ENCODE measurements around the gene CCDC86.

CCDC86 gene

GRCh38 chr11:60867871-60868681, 26.2 kb downstream of the CCDC86 start:
- no peak for DNase-seq

- DNase-seq: no peak
These were observed 27.0 kb downstream of the CCDC86 start for GRCh38 chr11:60868682-60869450.

GRCh38 chr11:60869451-60869825, 27.5 kb downstream of the CCDC86 start:
- no peak for DNase-seq

GRCh38 chr11:60870276-60870675, 28.4 kb downstream of the CCDC86 start:
- DNase-seq: no peak

- no peak for DNase-seq
These were observed 28.9 kb downstream of the CCDC86 start for GRCh38 chr11:60870733-60871377.

GRCh38 chr11:60871378-60872061, 29.6 kb downstream of the CCDC86 start:
- no peak for DNase-seq

GRCh38 chr11:60872124-60872960, 30.4 kb downstream of the CCDC86 start:
- no peak for DNase-seq

- DNase-seq: no peak
These were observed 31.1 kb downstream of the CCDC86 start for GRCh38 chr11:60872961-60873524.

- DNase-seq: no peak
These were observed 31.6 kb downstream of the CCDC86 start for GRCh38 chr11:60873533-60873932.

- no peak for DNase-seq
These were observed 32.8 kb downstream of the CCDC86 start for GRCh38 chr11:60874421-60875365.

GRCh38 chr11:60875366-60876167, 33.7 kb downstream of the CCDC86 start:
- DNase-seq: no peak

GRCh38 chr11:60876168-60876485, 34.2 kb downstream of the CCDC86 start:
- no peak for DNase-seq

- DNase-seq: no peak
These were observed 36.6 kb downstream of the CCDC86 start for GRCh38 chr11:60878245-60879101.

- DNase-seq: no peak
These were observed 37.2 kb downstream of the CCDC86 start for GRCh38 chr11:60879104-60879503.

GRCh38 chr11:60879971-60880588, 38.2 kb downstream of the CCDC86 start:
- DNase-seq: no peak

GRCh38 chr11:60880643-60881282, 38.9 kb downstream of the CCDC86 start:
- DNase-seq: no peak

GRCh38 chr11:60887556-60887955, 45.6 kb downstream of the CCDC86 start:
- DNase-seq: no peak

All from right kidney (tissue), 1 donor.